HFFc6 (cell line): ENCODE data around the gene PCGF3. TPM values are rescaled to one million over a fixed set of nuclear protein-coding genes. Genes with fewer than 3 reads are reported as not detected.

Experiments
- DNase-seq: peaks from one replicate; pipeline ENCODE4 v3.0.0-alpha.2; 2018
- H3K27ac Mint-ChIP-seq: 2 replicates; pipeline ENCODE4 v1.8.0; 2020; ENCODE audit warnings: mild to moderate bottlenecking, mixed read lengths
- H3K27me3 Mint-ChIP-seq: 2 replicates; pipeline ENCODE4 v1.8.0; 2021; ENCODE audit warnings: mild to moderate bottlenecking, moderate library complexity, mixed read lengths; ENCODE audit not compliant: insufficient read depth
- H3K36me3 Mint-ChIP-seq: 2 replicates; pipeline ENCODE4 v1.8.0; 2021; ENCODE audit warnings: low read depth, mixed read lengths
- H3K4me1 Mint-ChIP-seq: 2 replicates; pipeline ENCODE4 v1.8.0; 2020; ENCODE audit warnings: low read depth, mixed read lengths
- H3K4me3 Mint-ChIP-seq: 2 replicates; pipeline ENCODE4 v1.8.0; 2020; ENCODE audit warnings: mild to moderate bottlenecking, moderate library complexity, mixed read lengths
- H3K9me3 Mint-ChIP-seq: 2 replicates; pipeline ENCODE4 v1.8.0; 2020; ENCODE audit warnings: mild to moderate bottlenecking, mixed read lengths
- total RNA-seq, 6 experiments: library from RNA; stranded (reverse); fragmentation: NEBNext Ultra II Directional; extraction: Animal tissue kit (Norgen Biotek cat#: 25700); gene quantifications; 2 replicates in 1 of 6; 3 replicates in 5 of 6; pipeline ENCODE4 v1.2.3, GENCODE V29; 2021
- TF ChIP-seq, protein P1 (sequence below): fragments of 200-600 bp; sonication (generic); IDR thresholded peaks from 2 replicates; pipeline ENCODE4 v1.5.0; 2021; ENCODE audit warnings: antibody characterized with exemption, mild to moderate bottlenecking

PCGF3 gene
- total RNA-seq, 6 experiments from 2014 or later: 28.5 to 34.5 (median 30.2) TPM

DNA sequence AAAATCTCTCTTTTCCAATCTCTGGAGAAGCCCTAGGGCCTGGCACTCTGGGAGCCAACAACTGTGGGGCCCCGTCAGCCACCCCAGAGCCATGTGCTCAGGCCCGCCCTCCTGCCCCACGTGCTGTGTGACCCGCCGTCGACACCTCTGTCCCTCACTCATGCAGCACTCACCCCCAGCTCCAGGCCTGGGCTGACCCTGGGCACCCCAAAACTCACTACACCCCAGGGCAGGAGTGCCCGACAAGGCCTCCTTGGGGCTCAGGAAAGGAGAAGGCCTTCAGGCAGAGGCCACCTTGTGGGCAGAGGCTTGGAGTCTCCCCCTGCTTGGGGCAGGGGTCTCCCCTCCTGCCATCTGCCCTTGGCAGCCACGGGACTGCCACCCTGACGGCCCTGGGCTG is 25.5 kb upstream of the PCGF3 start:
- H3K4me3 Mint-ChIP-seq: no peak overlapping the region
- TF ChIP-seq, protein P1, sequence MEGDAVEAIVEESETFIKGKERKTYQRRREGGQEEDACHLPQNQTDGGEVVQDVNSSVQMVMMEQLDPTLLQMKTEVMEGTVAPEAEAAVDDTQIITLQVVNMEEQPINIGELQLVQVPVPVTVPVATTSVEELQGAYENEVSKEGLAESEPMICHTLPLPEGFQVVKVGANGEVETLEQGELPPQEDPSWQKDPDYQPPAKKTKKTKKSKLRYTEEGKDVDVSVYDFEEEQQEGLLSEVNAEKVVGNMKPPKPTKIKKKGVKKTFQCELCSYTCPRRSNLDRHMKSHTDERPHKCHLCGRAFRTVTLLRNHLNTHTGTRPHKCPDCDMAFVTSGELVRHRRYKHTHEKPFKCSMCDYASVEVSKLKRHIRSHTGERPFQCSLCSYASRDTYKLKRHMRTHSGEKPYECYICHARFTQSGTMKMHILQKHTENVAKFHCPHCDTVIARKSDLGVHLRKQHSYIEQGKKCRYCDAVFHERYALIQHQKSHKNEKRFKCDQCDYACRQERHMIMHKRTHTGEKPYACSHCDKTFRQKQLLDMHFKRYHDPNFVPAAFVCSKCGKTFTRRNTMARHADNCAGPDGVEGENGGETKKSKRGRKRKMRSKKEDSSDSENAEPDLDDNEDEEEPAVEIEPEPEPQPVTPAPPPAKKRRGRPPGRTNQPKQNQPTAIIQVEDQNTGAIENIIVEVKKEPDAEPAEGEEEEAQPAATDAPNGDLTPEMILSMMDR: no peak
- H3K9me3 Mint-ChIP-seq: no peaks in the 10 kb centered on the region

DNA sequence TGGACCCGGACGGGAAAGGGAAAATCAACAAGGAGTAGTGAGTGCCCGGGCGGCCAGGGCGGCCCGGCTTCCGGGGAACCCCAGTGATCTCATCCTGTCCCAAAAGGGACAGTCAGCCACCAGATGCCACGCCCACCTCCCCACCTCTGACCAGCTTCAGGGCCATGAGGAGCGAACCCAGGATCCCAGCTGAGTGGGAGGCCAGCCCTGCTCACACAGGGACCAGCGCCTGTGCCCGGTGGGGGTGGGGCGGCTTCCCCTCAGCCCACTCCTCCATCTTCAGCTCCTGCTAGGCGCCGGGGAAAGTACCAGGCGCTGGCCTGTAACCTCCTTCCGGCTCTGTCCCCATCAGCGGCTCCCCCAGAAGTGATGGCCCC is 25.1 kb upstream of the PCGF3 start:
- no peak overlapping the region for H3K4me3 Mint-ChIP-seq
- H3K9me3 Mint-ChIP-seq: no peaks in the 10 kb centered on the region
- H3K4me1 Mint-ChIP-seq: no peaks in the 10 kb centered on the region
- no peak for DNase-seq
- H3K27me3 Mint-ChIP-seq: peaks cover 2% of the 10 kb centered on the region; the same call in 1 of the 2 replicates
- H3K36me3 Mint-ChIP-seq: no peaks in the 10 kb centered on the region
- TF ChIP-seq, protein P1: no peak
- H3K27ac Mint-ChIP-seq: no peak overlapping the region

More for the DNA sequence above, 25.5 kb upstream of the PCGF3 start:
- Mint-ChIP-seq H3K27me3 (peaks cover 2% of the 10 kb centered on the region; the same call in 1 of the 2 replicates), H3K4me1 (no peaks in the 10 kb centered on the region), H3K36me3 (no peaks in the 10 kb centered on the region), H3K27ac (no peak overlapping the region)
- no peak for DNase-seq

DNA sequence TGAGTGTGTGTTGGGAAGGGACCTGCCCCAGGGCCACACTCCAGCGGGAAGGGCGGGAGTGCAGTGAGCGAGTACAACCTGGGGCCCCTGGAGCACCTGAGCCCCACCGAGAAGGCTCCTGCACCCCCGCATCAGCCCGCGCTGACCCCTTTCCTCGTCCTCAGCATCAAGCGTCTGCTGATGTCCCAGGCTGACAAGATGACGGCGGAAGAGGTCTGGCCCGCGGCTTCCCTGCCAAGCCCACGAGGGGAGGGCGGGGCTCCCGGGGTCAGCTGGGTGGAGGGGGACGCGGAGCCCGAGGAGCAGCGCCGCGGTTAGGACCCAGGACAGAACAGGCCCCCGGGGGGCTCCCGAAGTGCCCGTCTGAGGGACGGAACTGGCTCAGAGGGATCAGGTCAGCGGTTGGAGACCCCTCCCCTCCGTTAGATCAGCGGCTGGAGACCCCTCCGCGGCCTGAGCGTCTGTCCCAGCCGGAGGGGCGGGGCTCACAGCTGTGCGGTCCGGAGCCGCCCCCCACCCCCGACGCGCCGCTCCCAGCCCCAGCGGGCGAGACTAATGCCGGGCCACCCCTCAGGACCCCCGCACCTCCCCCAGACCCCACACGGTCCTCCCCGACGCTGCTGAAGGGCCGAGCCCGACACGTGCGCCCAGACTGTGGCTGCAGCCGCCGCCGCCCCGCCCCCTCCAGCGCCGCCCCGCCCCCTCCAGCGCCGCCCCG is 24.5 kb upstream of the PCGF3 start:
- Mint-ChIP-seq H3K4me1 (no peaks in the 10 kb centered on the region), H3K36me3 (no peaks in the 10 kb centered on the region), H3K27ac (no peak overlapping the region), H3K4me3 (no peak overlapping the region), H3K9me3 (no peaks in the 10 kb centered on the region), H3K27me3 (peaks cover 2% of the 10 kb centered on the region; the same call in 1 of the 2 replicates)
- no peak for DNase-seq
- TF ChIP-seq, protein P1: no peak

DNA sequence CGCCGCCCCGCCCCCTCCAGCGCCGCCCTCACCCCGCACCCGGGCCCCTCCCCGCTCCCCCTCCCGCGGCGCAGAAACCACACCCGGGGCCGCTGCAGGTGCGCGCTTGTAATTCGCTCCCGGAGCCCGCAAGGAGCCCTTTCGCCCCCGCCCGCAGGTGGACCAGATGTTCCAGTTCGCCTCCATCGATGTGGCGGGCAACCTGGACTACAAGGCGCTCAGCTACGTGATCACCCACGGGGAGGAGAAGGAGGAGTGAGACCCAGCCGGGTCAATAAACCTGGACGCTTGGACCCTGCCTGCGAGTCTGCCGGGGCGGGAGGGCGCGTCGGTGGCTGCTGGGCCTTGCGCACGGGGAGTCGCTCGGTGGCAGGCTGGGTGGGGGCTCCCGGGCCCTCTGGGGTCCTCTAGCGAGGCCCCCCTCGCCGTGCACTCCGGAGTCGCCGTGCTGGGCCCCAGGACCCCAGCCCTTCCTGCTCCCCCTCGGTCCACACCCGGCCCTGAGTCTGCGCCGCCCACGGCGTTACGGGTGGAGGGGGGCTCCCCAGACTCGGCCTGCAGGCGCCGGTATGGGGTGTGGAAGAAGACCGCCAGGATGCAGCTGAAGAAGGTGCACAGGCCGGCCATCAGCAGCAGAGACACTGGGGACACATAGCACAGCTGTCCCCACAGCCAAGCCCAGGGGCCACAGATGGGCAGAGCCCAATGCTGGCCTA is 23.7 kb upstream of the PCGF3 start:
- Mint-ChIP-seq H3K27me3 (peaks cover 2% of the 10 kb centered on the region; the same call in 1 of the 2 replicates), H3K9me3 (no peaks in the 10 kb centered on the region), H3K27ac (no peak overlapping the region), H3K4me3 (no peak overlapping the region), H3K36me3 (no peaks in the 10 kb centered on the region), H3K4me1 (peaks cover under 1% of the 10 kb centered on the region; the same call in 1 of the 2 replicates)
- TF ChIP-seq, protein P1: no peak
- no peak for DNase-seq

DNA sequence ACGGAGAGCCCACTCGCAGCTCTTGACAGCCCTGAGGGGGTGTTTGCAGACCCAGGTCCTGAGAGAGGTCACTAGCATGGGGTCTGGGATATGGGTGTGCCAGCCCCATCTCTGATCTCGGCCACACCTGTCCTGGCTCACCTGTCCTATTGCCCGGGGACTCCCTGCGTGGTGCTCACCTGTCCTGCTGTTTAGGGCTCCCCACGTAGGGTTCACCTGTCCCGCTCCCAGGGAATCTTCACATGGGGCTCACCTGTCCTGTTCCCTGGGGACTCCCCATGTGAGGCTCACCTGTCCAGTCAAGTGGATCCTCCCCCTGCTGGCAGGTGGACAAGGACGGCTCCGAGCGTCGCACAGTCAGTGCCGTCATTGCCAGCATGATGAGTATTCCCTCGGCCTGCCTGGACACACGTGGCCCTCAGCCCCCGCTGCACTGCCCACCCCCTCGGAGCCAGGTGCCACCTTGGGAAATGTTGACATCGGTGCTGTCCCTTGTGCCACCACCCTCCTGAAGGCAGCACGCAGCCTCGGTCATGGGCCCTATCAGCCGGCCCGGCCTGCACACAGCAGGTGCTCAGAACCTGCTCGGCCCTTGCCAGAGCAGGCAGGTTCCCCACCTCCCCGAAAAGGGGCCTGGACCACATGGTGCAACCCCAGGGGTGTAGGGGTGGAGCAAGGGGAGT is 23.0 kb upstream of the PCGF3 start:
- peaks cover 8% of the 10 kb centered on the region for H3K4me1 Mint-ChIP-seq
- no peaks in the 10 kb centered on the region for H3K9me3 Mint-ChIP-seq
- peaks cover 2% of the 10 kb centered on the region for H3K27me3 Mint-ChIP-seq
- no peak for DNase-seq
- H3K36me3 Mint-ChIP-seq: no peaks in the 10 kb centered on the region
- no peak overlapping the region for H3K4me3 Mint-ChIP-seq
- TF ChIP-seq, protein P1: no peak
- H3K27ac Mint-ChIP-seq: no peak overlapping the region
